OCI-LY1 (cell line): ENCODE results near the gene INPP5K.
"Not testable (repeated sequence)": the region's sequence is repeated elsewhere in the genome, so short reads cannot be mapped to it uniquely, and the experiment has no call there.

Experiments used
- H2AFZ ChIP-seq: fragments of 200-600 bp; sonication (generic), shearing (Covaris generic); 2 replicates; pipeline ENCODE4 v1.6.0; 2014; ENCODE audit warnings: antibody characterized with exemption, mild to moderate bottlenecking, low read length
- H3F3A ChIP-seq: fragments of 200-600 bp; sonication (generic), shearing (Covaris generic); 2 replicates; pipeline ENCODE4 v1.6.0; 2014; ENCODE audit warnings: mild to moderate bottlenecking, antibody characterized with exemption, low read length, moderate library complexity; ENCODE audit not compliant: insufficient read depth
- H3K27ac ChIP-seq: fragments of 200-600 bp; sonication (generic); 2 replicates; pipeline ENCODE4 v1.5.1; 2014; ENCODE audit warnings: low read length, mixed run types, mild to moderate bottlenecking, low read depth; ENCODE audit not compliant: poor library complexity, severe bottlenecking
- H3K27me3 ChIP-seq: fragments of 200-600 bp; sonication (generic); 2 replicates; pipeline ENCODE4 v1.6.0; 2014; ENCODE audit warnings: antibody characterized with exemption, mild to moderate bottlenecking, low read length, moderate library complexity; ENCODE audit not compliant: insufficient read depth
- H3K36me3 ChIP-seq: fragments of 200-600 bp; sonication (generic); 2 replicates; pipeline ENCODE4 v1.6.1; 2014; ENCODE audit warnings: mild to moderate bottlenecking, antibody characterized with exemption, low read length, moderate library complexity, mixed read lengths; ENCODE audit not compliant: insufficient read depth
- H3K4me1 ChIP-seq: fragments of 200-600 bp; sonication (generic); 2 replicates; pipeline ENCODE4 v1.5.1; 2014; ENCODE audit warnings: mild to moderate bottlenecking, low read length, moderate library complexity; ENCODE audit not compliant: insufficient read depth, severe bottlenecking
- H3K4me2 ChIP-seq: fragments of 200-600 bp; sonication (generic), shearing (Covaris generic); 2 replicates; pipeline ENCODE4 v1.6.1; 2014; ENCODE audit warnings: low read length
- H3K4me3 ChIP-seq: fragments of 200-600 bp; sonication (generic); 2 replicates; pipeline ENCODE4 v1.5.1; 2014; ENCODE audit warnings: low read length, low read depth, mild to moderate bottlenecking, mixed read lengths; ENCODE audit not compliant: poor library complexity, severe bottlenecking
- H3K79me2 ChIP-seq: fragments of 200-600 bp; shearing (Covaris generic); 2 replicates; pipeline ENCODE4 v1.6.1; 2016; ENCODE audit warnings: mixed run types, low read length, mixed read lengths; ENCODE audit not compliant: insufficient read depth
- H3K9ac ChIP-seq: fragments of 200-600 bp; sonication (generic), shearing (Covaris generic); 2 replicates; pipeline ENCODE4 v1.6.1; 2014; ENCODE audit warnings: mild to moderate bottlenecking, low read length, mixed read lengths
- H3K9me2 ChIP-seq: fragments of 200-600 bp; sonication (generic), shearing (Covaris generic); 2 replicates; pipeline ENCODE4 v1.6.1; 2014; ENCODE audit warnings: low read depth, mild to moderate bottlenecking, low read length, mixed read lengths
- H3K9me3 ChIP-seq: fragments of 200-600 bp; shearing (Covaris generic); 2 replicates; pipeline ENCODE4 v1.6.1; 2014; ENCODE audit warnings: low read length, mixed read lengths
- H4K20me1 ChIP-seq: fragments of 200-600 bp; sonication (generic), shearing (Covaris generic); 2 replicates; pipeline ENCODE4 v1.6.0; 2016; ENCODE audit warnings: mild to moderate bottlenecking, low read length; ENCODE audit not compliant: insufficient read depth
- CTCF ChIP-seq: fragments of 200-600 bp; sonication (generic), shearing (Covaris generic); IDR thresholded peaks from 2 replicates; pipeline ENCODE4 v1.5.1; 2017; ENCODE audit warnings: mild to moderate bottlenecking, antibody characterized with exemption, low read length, moderate library complexity, mixed read lengths
- EZH2 ChIP-seq: fragments of 200-600 bp; sonication (generic), shearing (Covaris generic); IDR thresholded peaks from 2 replicates; pipeline ENCODE4 v1.8.0; 2017; ENCODE audit warnings: borderline replicate concordance, mixed run types, mild to moderate bottlenecking, antibody characterized with exemption, low read length, moderate library complexity, mixed read lengths

Gene INPP5K

GRCh38 chr17:1516388-1517161 is at the start of gene INPP5K:
INPP5K (minus strand) TSS chr17:1516612; CDS start chr17:1516499, 113 bp downstream.
- Histone ChIP-seq H3K36me3 (peaks cover 20% of the 10 kb centered on the region; the same call in 1 of the 2 replicates), H3F3A (no peaks in the 10 kb centered on the region), H3K27ac (no peak within 1 kb of the TSS), H3K9ac (peak within 1 kb of the TSS; percentile 81), H3K79me2 (0 out of 2 replicates have a peak, but pooled peaks cover 5% of the 10 kb centered on the region), H4K20me1 (no peaks in the 10 kb centered on the region), H3K27me3 (no peaks in the 10 kb centered on the region), H3K4me1 (peaks cover 20% of the 10 kb centered on the region), H3K4me3 (peak within 1 kb of the TSS; percentile 74), H3K4me2 (peak within 1 kb of the TSS; percentile 99), H2AFZ (no peak within 1 kb of the TSS), H3K9me3 (no peaks in the 10 kb centered on the region), H3K9me2 (no peaks in the 10 kb centered on the region)
- no peak for TF ChIP-seq CTCF
- TF ChIP-seq EZH2, result no peak

GRCh38 chr17:1565877-1566276 is 49.5 kb upstream of the INPP5K start:
- Histone ChIP-seq H3K9ac (no peak overlapping the region), H3K9me3 (no peaks in the 10 kb centered on the region), H3K27me3 (no peaks in the 10 kb centered on the region), H3K27ac (no peak overlapping the region), H2AFZ (no peak overlapping the region), H3F3A (no peaks in the 10 kb centered on the region), H4K20me1 (no peaks in the 10 kb centered on the region), H3K4me2 (no peak overlapping the region), H3K4me1 (peaks cover 43% of the 10 kb centered on the region), H3K36me3 (no peaks in the 10 kb centered on the region), H3K9me2 (no peaks in the 10 kb centered on the region), H3K79me2 (no peaks in the 10 kb centered on the region), H3K4me3 (no peak overlapping the region)
- TF ChIP-seq EZH2 (no peak), CTCF (no peak)

- H2AFZ ChIP-seq, result no peak overlapping the region
These were observed 47.6 kb upstream of the INPP5K start for GRCh38 chr17:1563786-1564613.

GRCh38 chr17:1563471-1563785 is 47.0 kb upstream of the INPP5K start:
- H3K4me3 ChIP-seq, result peak overlapping the region; percentile 83
- H2AFZ ChIP-seq, H3K27ac ChIP-seq: not testable (repeated sequence)

More at GRCh38 chr17:1563786-1564613, 47.6 kb upstream of the INPP5K start:
- Histone ChIP-seq H3K4me3 (peak overlapping the region; percentile 83), H3K4me1 (peaks cover 35% of the 10 kb centered on the region), H3K79me2 (no peaks in the 10 kb centered on the region), H3K9ac (no peak overlapping the region), H3K9me3 (no peaks in the 10 kb centered on the region), H3K27me3 (no peaks in the 10 kb centered on the region), H3K9me2 (no peaks in the 10 kb centered on the region), H3F3A (no peaks in the 10 kb centered on the region), H3K4me2 (peak overlapping the region; percentile 83; the same call in 1 of the 2 replicates), H4K20me1 (no peaks in the 10 kb centered on the region), H3K36me3 (no peaks in the 10 kb centered on the region), H3K27ac (no peak overlapping the region)
- TF ChIP-seq EZH2, result no peak
- no peak for TF ChIP-seq CTCF

More at GRCh38 chr17:1563471-1563785, 47.0 kb upstream of the INPP5K start:
- not testable (repeated sequence) for H3K9me2 ChIP-seq, H3K9me3 ChIP-seq, H3K36me3 ChIP-seq, H4K20me1 ChIP-seq, H3K79me2 ChIP-seq, H3F3A ChIP-seq, H3K27me3 ChIP-seq
- Histone ChIP-seq H3K4me2 (peak overlapping the region; percentile 83), H3K9ac (peak overlapping the region; percentile 64; the same call in 1 of the 2 replicates), H3K4me1 (peaks cover 32% of the 10 kb centered on the region)
